Uterine smooth muscle cell (primary cell): ENCODE results near the gene AGBL4. TPM values are rescaled to one million over a fixed set of nuclear protein-coding genes. Genes with fewer than 3 reads are reported as not detected.

Experiments used
- total RNA-seq: library from RNA; depleted of rRNA; stranded (reverse); fragments of >200 nt; gene quantifications from 2 replicates; pipeline ENCODE4 v1.2.3, GENCODE V29; 2014

Gene AGBL4
- not detected in 2 replicates for total RNA-seq

GRCh38 chr1:50023292-50024159 is at the start of gene AGBL4:
Gene AGBL4, minus strand, starts transcription at chr1:50023954.

GRCh38 chr1:48776393-48777218 is 1247.1 kb downstream of the AGBL4 start, which contains the start of gene BEND5:
Gene BEND5, minus strand, starts transcription at chr1:48776891. Its CDS starts 60 bp downstream, at chr1:48776831.

Other genes with a start within 250 kb of the AGBL4 start
- not detected in 2 replicates for gene ELAVL4, start 85.0 kb upstream of the AGBL4 start, total RNA-seq